Measurements from ENCODE around the gene CCDC137.
"Not testable (repeated sequence)": the region's sequence is repeated elsewhere in the genome, so short reads cannot be mapped to it uniquely, and the experiment has no call there.

CCDC137 gene

DNA sequence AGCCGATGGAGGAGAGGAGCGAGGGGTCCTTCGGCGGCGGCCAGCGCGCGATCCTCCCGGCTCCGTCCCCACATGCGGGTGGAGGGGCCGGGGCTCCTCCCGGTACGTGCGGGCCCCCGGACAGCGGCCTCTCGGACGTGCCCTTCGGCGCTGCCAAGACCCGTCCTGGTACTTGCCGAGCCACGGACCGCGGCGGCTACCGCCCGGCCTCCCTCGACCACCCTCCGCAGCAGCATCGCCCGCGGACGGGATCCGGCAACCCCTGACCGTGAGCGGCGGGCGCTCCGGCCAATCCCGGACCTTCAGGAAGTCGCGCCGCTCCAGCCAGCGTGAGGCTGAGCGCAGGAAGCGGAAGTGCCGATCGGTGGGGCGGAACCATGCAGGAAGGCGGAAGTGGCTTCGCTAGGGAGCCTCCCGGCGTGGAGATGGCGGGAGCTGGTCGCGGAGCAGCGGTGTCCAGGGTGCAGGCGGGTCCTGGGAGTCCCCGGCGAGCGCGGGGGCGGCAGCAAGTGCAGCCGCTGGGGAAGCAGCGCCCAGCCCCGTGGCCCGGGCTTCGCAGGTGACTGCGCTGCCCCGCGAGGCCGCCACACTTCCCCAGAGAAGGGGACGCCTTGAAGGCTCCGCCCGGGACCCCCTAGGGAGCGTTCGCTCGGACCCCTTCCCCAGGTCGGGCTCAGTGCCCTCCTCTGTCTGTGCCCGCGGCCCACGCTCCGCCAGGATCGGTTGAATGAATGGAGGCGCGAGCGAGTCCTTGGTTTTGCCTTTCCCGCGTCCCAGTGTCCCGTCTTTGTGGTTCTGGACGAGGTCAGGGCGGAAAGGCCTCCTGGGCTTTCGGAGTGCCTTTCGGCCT, at the start of gene CCDC137, which contains the start of gene OXLD1:
Gene CCDC137, plus strand, starts transcription at position 396 of the 850 bp plus-strand sequence. Its CDS starts 30 bp downstream, at position 426.
Gene OXLD1, minus strand, starts transcription at position 264 of the 850 bp plus-strand sequence. Its CDS starts 28 bp downstream, at position 236.
- Mint-ChIP-seq H3K27me3 (ENCODE audit: low read depth) (no peaks in the 10 kb centered on the region), H3K27ac (peak within 1 kb of the TSS; percentile 94), H3K4me3 (peak within 1 kb of the TSS; percentile 98), H3K4me1 (ENCODE audit: low read depth) (peaks cover 28% of the 10 kb centered on the region), H3K36me3 (ENCODE audit: low read depth) (peaks cover 30% of the 10 kb centered on the region), H3K9me3 (no peaks in the 10 kb centered on the region)

DNA sequence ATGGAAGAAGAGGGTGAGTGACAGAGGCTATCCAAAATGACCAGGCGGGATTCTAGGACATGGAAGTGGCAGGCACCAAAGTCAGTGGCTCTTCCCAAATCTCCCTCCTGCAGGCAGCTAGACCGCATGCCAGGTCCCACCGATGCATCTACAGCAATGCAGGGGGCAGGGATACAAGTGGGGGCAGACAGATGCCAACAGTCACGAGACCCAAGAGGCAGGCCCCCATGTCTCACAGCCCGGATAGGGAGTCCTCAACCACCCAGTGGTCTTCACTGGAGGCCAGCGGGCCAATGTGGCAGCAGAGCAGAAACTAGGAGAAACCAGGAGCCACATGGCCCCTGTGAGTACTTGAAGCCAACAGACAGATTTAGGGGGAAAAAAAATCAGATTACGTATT, 49.7 kb upstream of the CCDC137 start:
- Mint-ChIP-seq H3K36me3 (ENCODE audit: low read depth) (peaks cover 42% of the 10 kb centered on the region), H3K4me3 (no peak overlapping the region), H3K27ac (no peak overlapping the region), H3K9me3 (no peaks in the 10 kb centered on the region), H3K27me3 (ENCODE audit: low read depth) (no peaks in the 10 kb centered on the region), H3K4me1 (ENCODE audit: low read depth) (peaks cover 23% of the 10 kb centered on the region)

- peaks cover 21% of the 10 kb centered on the region for H3K4me1 Mint-ChIP-seq (ENCODE audit: low read depth)
- not testable (repeated sequence) for H3K27me3 Mint-ChIP-seq (ENCODE audit: low read depth); H3K9me3 Mint-ChIP-seq; H3K27ac Mint-ChIP-seq; H3K4me3 Mint-ChIP-seq
- peaks cover 35% of the 10 kb centered on the region for H3K36me3 Mint-ChIP-seq (ENCODE audit: low read depth)
These were observed 48.2 kb upstream of the CCDC137 start for GRCh38 chr17:81618307-81618706.

GRCh38 chr17:81621494-81622130, 44.9 kb upstream of the CCDC137 start:
- no peak overlapping the region for H3K27ac Mint-ChIP-seq
- peaks cover 18% of the 10 kb centered on the region for H3K4me1 Mint-ChIP-seq (ENCODE audit: low read depth)

GRCh38 chr17:81630274-81630673, 36.3 kb upstream of the CCDC137 start:
- H3K27ac Mint-ChIP-seq = no peak overlapping the region
- H3K36me3 Mint-ChIP-seq (ENCODE audit: low read depth) = peaks cover 27% of the 10 kb centered on the region
- H3K4me3 Mint-ChIP-seq = no peak overlapping the region

More at GRCh38 chr17:81621494-81622130, 44.9 kb upstream of the CCDC137 start:
- Mint-ChIP-seq H3K9me3 (peaks cover 11% of the 10 kb centered on the region), H3K27me3 (ENCODE audit: low read depth) (no peaks in the 10 kb centered on the region), H3K36me3 (ENCODE audit: low read depth) (peaks cover 46% of the 10 kb centered on the region), H3K4me3 (no peak overlapping the region)

DNA sequence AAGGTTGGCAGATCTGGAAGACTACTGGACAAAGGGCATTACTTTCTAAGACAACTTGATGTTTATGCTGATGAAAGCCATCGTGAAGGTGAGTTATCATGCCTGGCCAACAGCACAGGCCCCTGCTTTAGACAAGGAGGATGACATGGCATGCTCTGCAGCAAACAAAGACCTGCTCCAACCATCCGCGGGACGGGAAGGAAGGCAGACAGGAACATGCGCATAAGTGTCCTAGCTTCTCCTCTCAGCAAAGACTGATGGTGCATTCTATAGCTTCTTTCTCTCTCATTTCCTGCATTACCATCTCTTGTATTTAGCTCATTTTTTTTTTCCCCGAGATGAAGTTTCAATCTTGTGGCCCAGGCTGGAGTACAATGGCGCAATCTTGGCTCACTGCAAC, 35.1 kb upstream of the CCDC137 start:
- Mint-ChIP-seq H3K27me3 (ENCODE audit: low read depth) (no peaks in the 10 kb centered on the region), H3K9me3 (no peaks in the 10 kb centered on the region), H3K4me1 (ENCODE audit: low read depth) (peaks cover 13% of the 10 kb centered on the region), H3K36me3 (ENCODE audit: low read depth) (peaks cover 22% of the 10 kb centered on the region), H3K27ac (no peak overlapping the region), H3K4me3 (no peak overlapping the region)

More at GRCh38 chr17:81630274-81630673, 36.3 kb upstream of the CCDC137 start:
- Mint-ChIP-seq H3K27me3 (ENCODE audit: low read depth) (no peaks in the 10 kb centered on the region), H3K4me1 (ENCODE audit: low read depth) (peaks cover 8% of the 10 kb centered on the region), H3K9me3 (peaks cover 3% of the 10 kb centered on the region)

DNA sequence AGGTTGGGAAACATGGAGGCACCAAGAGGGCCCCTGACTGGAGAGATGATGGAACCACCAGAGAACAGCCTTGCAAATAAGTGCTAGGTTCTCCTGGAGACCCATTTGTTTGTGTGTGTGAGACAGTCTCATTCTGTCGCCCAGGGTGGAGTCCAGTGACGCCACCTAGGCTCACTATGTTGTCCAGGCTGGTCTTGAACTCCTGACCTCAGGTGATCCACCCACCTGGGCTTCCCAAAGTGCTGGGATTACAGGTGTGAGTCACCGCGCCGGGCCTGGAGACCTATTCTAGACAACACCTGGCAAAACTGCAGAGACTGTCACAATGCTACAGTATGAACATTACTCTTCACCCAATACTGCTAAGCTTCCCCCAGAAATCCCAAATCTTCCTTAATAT, 31.1 kb upstream of the CCDC137 start:
- H3K4me3 Mint-ChIP-seq = peak overlapping the region; percentile 93
- no peaks in the 10 kb centered on the region for H3K27me3 Mint-ChIP-seq (ENCODE audit: low read depth)
- peaks cover 12% of the 10 kb centered on the region for H3K4me1 Mint-ChIP-seq (ENCODE audit: low read depth)
- H3K36me3 Mint-ChIP-seq (ENCODE audit: low read depth) = peaks cover 8% of the 10 kb centered on the region
- H3K9me3 Mint-ChIP-seq = no peaks in the 10 kb centered on the region
- peak overlapping the region; percentile 8 for H3K27ac Mint-ChIP-seq

DNA sequence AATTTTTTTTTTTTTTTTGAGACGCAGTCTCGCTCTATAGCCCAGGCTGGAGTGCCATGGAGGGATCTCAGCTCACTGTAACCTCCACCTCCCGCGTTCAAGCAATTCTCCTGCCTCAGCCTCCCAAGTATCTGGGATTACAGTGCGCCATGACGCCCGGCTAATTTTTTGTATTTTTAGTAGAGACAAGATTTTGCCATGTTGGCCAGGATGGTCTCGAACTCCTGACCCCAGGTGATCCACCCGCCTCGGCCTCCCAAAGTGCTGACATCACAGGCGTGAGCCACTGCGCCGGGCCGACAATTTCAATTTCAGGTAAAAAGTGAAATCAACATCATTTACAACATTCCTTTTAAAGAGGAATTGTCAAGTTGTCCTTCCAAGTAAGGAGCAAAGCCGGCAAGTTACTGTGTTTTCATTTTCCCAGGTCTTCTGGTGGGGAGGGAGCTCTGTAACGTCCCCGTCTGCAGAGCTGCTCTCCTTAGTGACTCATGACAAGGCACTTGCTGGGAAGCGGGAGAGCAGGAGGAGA, 30.5 kb upstream of the CCDC137 start:
- Mint-ChIP-seq H3K9me3 (no peaks in the 10 kb centered on the region), H3K4me1 (ENCODE audit: low read depth) (peaks cover 11% of the 10 kb centered on the region), H3K27me3 (ENCODE audit: low read depth) (no peaks in the 10 kb centered on the region), H3K36me3 (ENCODE audit: low read depth) (peaks cover 8% of the 10 kb centered on the region), H3K4me3 (peak overlapping the region; percentile 93), H3K27ac (peak overlapping the region; percentile 82)

GRCh38 chr17:81636505-81637288, 29.8 kb upstream of the CCDC137 start, which contains the start of the genes NPLOC4 and TSPAN10:
Gene NPLOC4 (minus strand): TSS chr17:81637112. CDS start chr17:81636930, 182 bp downstream.
Gene TSPAN10 (plus strand): TSS chr17:81637196. CDS start chr17:81642413, 5,217 bp downstream.
- peak within 1 kb of the TSS; percentile 82 for H3K27ac Mint-ChIP-seq
- H3K36me3 Mint-ChIP-seq (ENCODE audit: low read depth) = peaks cover 8% of the 10 kb centered on the region
- no peaks in the 10 kb centered on the region for H3K9me3 Mint-ChIP-seq
- H3K27me3 Mint-ChIP-seq (ENCODE audit: low read depth) = no peaks in the 10 kb centered on the region
- H3K4me3 Mint-ChIP-seq = peak within 1 kb of the TSS; percentile 93
- peaks cover 11% of the 10 kb centered on the region for H3K4me1 Mint-ChIP-seq (ENCODE audit: low read depth)

DNA sequence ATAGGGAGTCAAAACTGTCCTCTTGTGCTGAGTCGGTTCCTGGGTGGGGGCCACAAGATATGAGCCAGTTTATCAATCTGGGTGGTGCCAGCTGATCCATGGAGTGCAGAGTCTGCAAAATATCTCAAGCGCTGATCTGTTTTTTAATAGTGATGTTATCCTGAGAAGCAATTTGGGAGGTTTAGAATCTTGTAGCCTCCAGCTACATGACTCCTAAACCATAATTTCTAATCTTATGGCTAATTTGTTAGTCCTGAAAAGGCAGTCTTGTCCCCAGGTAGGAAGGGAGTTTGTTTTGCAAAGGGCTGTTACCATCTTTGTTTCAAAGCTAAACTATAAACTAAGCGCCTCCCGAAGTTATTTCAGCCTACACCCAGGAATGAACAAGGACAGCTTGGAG, 27.9 kb upstream of the CCDC137 start:
- Mint-ChIP-seq H3K36me3 (ENCODE audit: low read depth) (peaks cover 4% of the 10 kb centered on the region), H3K27ac (no peak overlapping the region), H3K4me3 (no peak overlapping the region), H3K4me1 (ENCODE audit: low read depth) (peaks cover 8% of the 10 kb centered on the region), H3K9me3 (no peaks in the 10 kb centered on the region), H3K27me3 (ENCODE audit: low read depth) (no peaks in the 10 kb centered on the region)

DNA sequence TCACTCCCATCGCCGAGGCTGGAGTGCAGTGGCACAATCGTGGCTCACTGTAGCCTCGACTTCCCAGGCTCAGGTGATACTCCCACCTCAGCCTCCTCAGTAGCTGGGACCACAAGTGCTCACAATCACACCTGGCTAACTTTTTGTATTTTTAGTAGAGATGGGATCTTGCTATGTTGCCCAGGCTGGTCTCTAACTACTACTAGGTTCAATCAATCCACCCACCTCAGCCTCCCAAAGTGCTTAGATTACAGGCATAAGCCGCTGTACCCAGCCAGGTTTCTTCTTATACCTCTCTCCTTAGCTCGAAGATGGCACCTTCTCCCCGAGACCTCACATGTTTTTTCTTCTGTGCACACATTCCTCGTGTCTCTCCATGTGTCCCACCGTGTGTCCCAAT, 26.5 kb upstream of the CCDC137 start:
- peaks cover 4% of the 10 kb centered on the region for H3K36me3 Mint-ChIP-seq (ENCODE audit: low read depth)
- H3K4me3 Mint-ChIP-seq = no peak overlapping the region

DNA sequence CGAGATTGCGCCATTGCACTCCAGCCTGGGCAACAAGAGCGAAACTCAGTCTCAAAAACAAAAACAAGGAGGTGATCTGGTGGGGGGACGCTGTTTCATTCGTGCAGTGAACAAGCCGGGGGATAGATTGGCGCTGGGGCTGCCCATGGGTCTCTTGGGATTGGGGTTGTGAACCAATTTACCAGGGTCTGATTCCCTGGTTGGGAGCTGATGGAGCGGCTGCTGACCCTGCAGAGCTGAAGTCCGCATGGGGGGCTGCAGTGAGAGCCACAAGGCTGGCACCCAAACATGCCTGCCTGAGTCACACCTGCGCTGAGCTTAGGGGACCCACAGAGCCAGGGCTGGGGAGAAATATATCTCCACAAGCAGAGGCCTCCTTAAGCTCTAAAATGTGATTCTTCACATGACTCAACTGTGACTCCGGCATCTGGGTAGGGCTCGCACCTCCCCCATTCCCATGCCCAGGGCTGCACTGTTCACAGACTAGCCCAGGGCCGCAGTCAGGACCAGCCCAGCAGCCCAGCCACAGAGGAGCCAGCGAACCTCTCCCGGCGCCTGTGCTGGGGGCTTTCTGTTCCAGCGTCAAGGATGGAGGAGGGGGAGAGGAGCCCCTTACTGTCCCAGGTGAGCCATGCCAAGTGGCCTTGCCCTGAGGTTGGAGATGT, 24.6 kb upstream of the CCDC137 start:
- H3K9me3 Mint-ChIP-seq = no peaks in the 10 kb centered on the region
- H3K36me3 Mint-ChIP-seq (ENCODE audit: low read depth) = no peaks in the 10 kb centered on the region
- peaks cover 3% of the 10 kb centered on the region for H3K27me3 Mint-ChIP-seq (ENCODE audit: low read depth)
- H3K4me3 Mint-ChIP-seq = no peak overlapping the region
- no peaks in the 10 kb centered on the region for H3K4me1 Mint-ChIP-seq (ENCODE audit: low read depth)
- no peak overlapping the region for H3K27ac Mint-ChIP-seq

More for the DNA sequence above, 26.5 kb upstream of the CCDC137 start:
- no peak overlapping the region for H3K27ac Mint-ChIP-seq
- peaks cover 8% of the 10 kb centered on the region for H3K4me1 Mint-ChIP-seq (ENCODE audit: low read depth)
- no peaks in the 10 kb centered on the region for H3K27me3 Mint-ChIP-seq (ENCODE audit: low read depth)
- no peaks in the 10 kb centered on the region for H3K9me3 Mint-ChIP-seq

DNA sequence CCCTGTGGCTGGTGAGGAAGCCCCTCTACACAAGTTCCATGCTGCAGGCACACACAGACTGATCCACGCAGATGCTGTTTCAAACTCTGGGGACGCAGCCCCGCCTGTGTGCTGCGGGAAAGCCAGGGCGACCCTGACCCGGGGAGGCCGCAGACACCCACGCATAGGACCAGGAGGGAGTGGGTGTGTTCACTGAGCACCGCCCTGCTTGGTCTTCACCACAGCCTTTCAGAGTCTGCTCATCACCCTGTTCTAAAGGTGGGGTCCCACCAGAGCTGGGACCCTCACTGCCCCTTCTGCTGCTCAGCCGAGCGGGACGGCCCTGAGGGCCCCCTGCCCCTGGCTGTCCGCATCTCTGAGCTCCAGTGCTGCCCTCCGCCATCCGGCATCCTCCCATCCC, 22.0 kb upstream of the CCDC137 start:
- Mint-ChIP-seq H3K9me3 (no peaks in the 10 kb centered on the region), H3K36me3 (ENCODE audit: low read depth) (no peaks in the 10 kb centered on the region), H3K4me1 (ENCODE audit: low read depth) (no peaks in the 10 kb centered on the region), H3K4me3 (no peak overlapping the region), H3K27ac (no peak overlapping the region), H3K27me3 (ENCODE audit: low read depth) (peaks cover 22% of the 10 kb centered on the region)
